Measurements from ENCODE around the gene PIEZO2. TPM values are rescaled to one million over a fixed set of nuclear protein-coding genes. Genes with fewer than 3 reads are reported as not detected.

Gene PIEZO2
- total and polyA plus RNA-seq, 2 donors (not counting 1 experiment from before 2014, with no cell fraction given) = not detected

DNA sequence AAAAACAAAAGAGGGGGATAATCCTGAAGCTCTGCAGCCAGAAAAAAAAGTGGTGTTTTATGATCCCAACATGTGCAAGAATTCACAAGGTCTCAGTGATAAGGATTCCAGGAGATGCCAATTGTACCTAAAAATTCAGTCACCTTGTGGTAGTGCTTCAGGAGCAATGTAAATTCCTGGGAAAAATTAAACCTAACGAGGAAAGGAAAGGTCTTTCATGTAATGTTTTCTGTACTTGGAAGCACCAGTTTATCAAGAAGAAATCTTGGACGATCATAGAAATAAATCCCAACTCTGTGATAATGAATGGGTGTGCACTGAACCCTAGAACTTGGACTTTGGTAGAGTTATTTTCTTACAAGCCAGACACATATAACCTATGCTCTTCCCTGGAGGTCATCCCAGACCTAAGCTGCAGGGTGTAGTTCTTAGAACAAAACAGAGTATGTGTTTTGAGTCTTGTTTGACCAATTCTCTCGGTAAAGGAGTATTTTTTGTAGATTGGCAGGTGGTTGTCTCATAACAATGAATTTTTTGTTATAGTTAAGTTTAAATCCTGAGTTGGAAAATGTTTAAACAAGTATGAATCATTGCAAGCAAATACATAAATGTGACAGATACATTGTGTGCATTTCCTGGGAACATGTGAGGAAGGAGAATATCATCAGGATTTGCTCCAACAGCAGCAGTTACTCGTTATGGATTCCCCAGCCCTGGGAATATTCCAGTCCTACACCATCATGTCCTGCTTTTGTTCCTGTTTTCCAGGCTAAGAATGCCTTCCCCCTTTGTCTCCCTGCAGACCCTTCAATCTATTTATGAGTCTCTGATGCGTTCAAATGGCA, 399.0 kb downstream of the PIEZO2 start:
- CTCF ChIA-PET = no interaction called here
- no peak for DNase-seq
- H3K27ac ChIP-seq (ENCODE audit: low read length in 2 of 2) = no peak overlapping the region
- H3K79me2 ChIP-seq (ENCODE audit: control insufficient read depth, insufficient read depth, low read length) = no peaks in the 10 kb centered on the region
- no peak overlapping the region for H3K27ac Mint-ChIP-seq
- H2AFZ ChIP-seq (ENCODE audit: insufficient read depth, low read depth, low read length, poor library complexity, severe bottlenecking) = no peak overlapping the region
- WGBS (ENCODE audit: insufficient coverage) = 50% methylated on average over 1 of the region's 5 CpGs
- H3K27me3 Mint-ChIP-seq = peaks cover 5% of the 10 kb centered on the region
- H3K4me1 Mint-ChIP-seq = no peaks in the 10 kb centered on the region
- POLR2A ChIA-PET = no interaction called here
- no peaks in the 10 kb centered on the region for H3K4me1 ChIP-seq (ENCODE audit: control insufficient read depth in 2 of 2, insufficient read depth in 2 of 2, low read length in 2 of 2)
- H3K9me3 ChIP-seq (ENCODE audit: control extremely low read depth in 1 of 3, control insufficient read depth in 2 of 3, insufficient read depth in 1 of 3, low read length in 2 of 3) = peaks cover 0 to under 1% (median 0%) of the 10 kb centered on the region in 3 donors
- H3K9ac ChIP-seq (ENCODE audit: low read length) = no peak overlapping the region
- H3K27me3 ChIP-seq (replicated peaks in 1 of 4; ENCODE audit: control extremely low read depth in 1 of 4, control insufficient read depth in 3 of 4, insufficient read depth in 4 of 4, low read length in 3 of 4) = peaks cover 0 to 6% (median 0%) of the 10 kb centered on the region in 4 experiments
- intact Hi-C loops (cut with micrococcal nuclease) = no loop called here
- no peaks in the 10 kb centered on the region for H4K20me1 ChIP-seq (ENCODE audit: control insufficient read depth, insufficient read depth, low read length, poor library complexity, severe bottlenecking)
- TF ChIP-seq EZH2 (IDR thresholded peaks at IDR 0.05; ENCODE audit: borderline replicate concordance, insufficient read depth, low read depth, low read length, poor library complexity, severe bottlenecking) = no peak
- TF ChIP-seq CTCF (IDR thresholded peaks at IDR 0.05) = no peak
- no peak overlapping the region for H3K4me3 ChIP-seq (ENCODE audit: control extremely low read depth in 1 of 5, extremely low read depth in 1 of 5, insufficient read depth in 1 of 5, low read depth in 2 of 5, low read length in 4 of 5)
- H3K36me3 ChIP-seq (replicated peaks in 1 of 2; ENCODE audit: control extremely low read depth in 1 of 2, control insufficient read depth in 1 of 2, extremely low read depth in 1 of 2, insufficient read depth in 2 of 2, low read length in 1 of 2) = no peaks in the 10 kb centered on the region
- H3K4me2 ChIP-seq (replicated peaks; ENCODE audit: low read depth, low read length, poor library complexity, severe bottlenecking) = no peak overlapping the region
- ATAC-seq (ENCODE audit: low read depth) = no peak
- H3K4me3 Mint-ChIP-seq = no peak overlapping the region
- H3K9me3 Mint-ChIP-seq (ENCODE audit: insufficient read depth) = no peaks in the 10 kb centered on the region

GRCh38 chr18:10748641-10749040, 400.7 kb downstream of the PIEZO2 start:
- Histone ChIP-seq H3K79me2 (ENCODE audit: control insufficient read depth, insufficient read depth, low read length) (no peaks in the 10 kb centered on the region), H3K27me3 (replicated peaks in 1 of 4; ENCODE audit: control extremely low read depth in 1 of 4, control insufficient read depth in 3 of 4, insufficient read depth in 4 of 4, low read length in 3 of 4) (no peaks in the 10 kb centered on the region), H3K9me3 (ENCODE audit: control extremely low read depth in 1 of 3, control insufficient read depth in 2 of 3, insufficient read depth in 1 of 3, low read length in 2 of 3) (no peaks in the 10 kb centered on the region), H3K4me3 (ENCODE audit: control extremely low read depth in 1 of 5, extremely low read depth in 1 of 5, insufficient read depth in 1 of 5, low read depth in 2 of 5, low read length in 4 of 5) (no peak overlapping the region), H3K9ac (ENCODE audit: low read length) (no peak overlapping the region), H3K4me2 (replicated peaks; ENCODE audit: low read depth, low read length, poor library complexity, severe bottlenecking) (no peak overlapping the region), H2AFZ (ENCODE audit: insufficient read depth, low read depth, low read length, poor library complexity, severe bottlenecking) (no peak overlapping the region), H3K27ac (ENCODE audit: low read length in 2 of 2) (no peak overlapping the region), H4K20me1 (ENCODE audit: control insufficient read depth, insufficient read depth, low read length, poor library complexity, severe bottlenecking) (no peaks in the 10 kb centered on the region), H3K36me3 (replicated peaks in 1 of 2; ENCODE audit: control extremely low read depth in 1 of 2, control insufficient read depth in 1 of 2, extremely low read depth in 1 of 2, insufficient read depth in 2 of 2, low read length in 1 of 2) (no peaks in the 10 kb centered on the region), H3K4me1 (ENCODE audit: control insufficient read depth in 2 of 2, insufficient read depth in 2 of 2, low read length in 2 of 2) (no peaks in the 10 kb centered on the region)
- ATAC-seq (ENCODE audit: low read depth) (no peak), DNase-seq (no peak)
- intact Hi-C loops (cut with micrococcal nuclease) = no loop called here
- ChIA-PET CTCF (no interaction called here), POLR2A (no interaction called here)
- TF ChIP-seq EZH2 (IDR thresholded peaks at IDR 0.05; ENCODE audit: borderline replicate concordance, insufficient read depth, low read depth, low read length, poor library complexity, severe bottlenecking) (no peak), CTCF (IDR thresholded peaks at IDR 0.05) (no peak)
- H3K4me1 Mint-ChIP-seq = peaks cover 3% of the 10 kb centered on the region
- WGBS (ENCODE audit: insufficient coverage) = no CpG with 5 or more reads among the region's 1 CpG
- H3K27me3 Mint-ChIP-seq = peaks cover 5% of the 10 kb centered on the region
- H3K9me3 Mint-ChIP-seq (ENCODE audit: insufficient read depth) = no peaks in the 10 kb centered on the region
- no peak overlapping the region for H3K27ac Mint-ChIP-seq
- H3K4me3 Mint-ChIP-seq = no peak overlapping the region

Data from B cell (primary cell).